Skeletal muscle cell (primary cell): ENCODE data around the gene GOLGA6D.
"Not testable (repeated sequence)": the region's sequence is repeated elsewhere in the genome, so short reads cannot be mapped to it uniquely, and the experiment has no call there.

Source experiments
- DNase-seq: peaks from one replicate; pipeline ENCODE4 v3.0.0-alpha.2; 2010; ENCODE audit warnings: low read depth
- H3K4me3 ChIP-seq: 2 replicates; pipeline ENCODE4 v1.5.1; 2011; ENCODE audit warnings: low read depth, mild to moderate bottlenecking, control low read depth, low read length, moderate library complexity

GOLGA6D gene

GRCh38 chr15:75274509-75275107 is 8.0 kb upstream of the GOLGA6D start:
- not testable (repeated sequence) for H3K4me3 ChIP-seq, DNase-seq

GRCh38 chr15:75275617-75276016 is 7.0 kb upstream of the GOLGA6D start:
- not testable (repeated sequence) for H3K4me3 ChIP-seq, DNase-seq

GRCh38 chr15:75278497-75278896 is 4.1 kb upstream of the GOLGA6D start:
- DNase-seq, H3K4me3 ChIP-seq: not testable (repeated sequence)

- not testable (repeated sequence) for H3K4me3 ChIP-seq, DNase-seq
These were observed 1.5 kb downstream of the GOLGA6D start for GRCh38 chr15:75284152-75284551.

- not testable (repeated sequence) for DNase-seq, H3K4me3 ChIP-seq
These were observed 11.0 kb downstream of the GOLGA6D start for GRCh38 chr15:75293660-75294059.

- not testable (repeated sequence) for DNase-seq, H3K4me3 ChIP-seq
These were observed 16.1 kb downstream of the GOLGA6D start for GRCh38 chr15:75298541-75299310.

GRCh38 chr15:75299311-75299688 is 16.7 kb downstream of the GOLGA6D start:
- not testable (repeated sequence) for H3K4me3 ChIP-seq, DNase-seq

- not testable (repeated sequence) for DNase-seq, H3K4me3 ChIP-seq
These were observed 17.4 kb downstream of the GOLGA6D start for GRCh38 chr15:75300026-75300425.

GRCh38 chr15:75302318-75302717 is 19.7 kb downstream of the GOLGA6D start:
- no peak overlapping the region for H3K4me3 ChIP-seq

GRCh38 chr15:75302753-75303152 is 20.1 kb downstream of the GOLGA6D start:
- DNase-seq, H3K4me3 ChIP-seq: not testable (repeated sequence)

More at GRCh38 chr15:75302318-75302717, 19.7 kb downstream of the GOLGA6D start:
- DNase-seq = no peak

GRCh38 chr15:75306188-75306587 is 23.6 kb downstream of the GOLGA6D start:
- no peak for DNase-seq
- H3K4me3 ChIP-seq = no peak overlapping the region

GRCh38 chr15:75307778-75308390 is 25.2 kb downstream of the GOLGA6D start:
- DNase-seq = no peak
- no peak overlapping the region for H3K4me3 ChIP-seq

GRCh38 chr15:75309711-75310110 is 27.1 kb downstream of the GOLGA6D start:
- DNase-seq = no peak

GRCh38 chr15:75312548-75312947 is 29.9 kb downstream of the GOLGA6D start:
- not testable (repeated sequence) for H3K4me3 ChIP-seq, DNase-seq

More at GRCh38 chr15:75309711-75310110, 27.1 kb downstream of the GOLGA6D start:
- H3K4me3 ChIP-seq = no peak overlapping the region

- no peak overlapping the region for H3K4me3 ChIP-seq
- DNase-seq = no peak
These were observed 30.6 kb downstream of the GOLGA6D start for GRCh38 chr15:75313116-75313845.

GRCh38 chr15:75314552-75315290 is 32.1 kb downstream of the GOLGA6D start:
- no peak for DNase-seq
- H3K4me3 ChIP-seq = no peak overlapping the region

GRCh38 chr15:75319231-75319897 is 36.7 kb downstream of the GOLGA6D start:
- not testable (repeated sequence) for DNase-seq, H3K4me3 ChIP-seq

- DNase-seq = no peak
- H3K4me3 ChIP-seq = no peak overlapping the region
These were observed 39.1 kb downstream of the GOLGA6D start for GRCh38 chr15:75321711-75322110.

GRCh38 chr15:75325922-75326321 is 43.3 kb downstream of the GOLGA6D start:
- H3K4me3 ChIP-seq = no peak overlapping the region
- DNase-seq = no peak
